Lung (tissue), 12 donors: ENCODE results near the gene LRCH1. TPM values are rescaled to one million over a fixed set of nuclear protein-coding genes. Genes with fewer than 3 reads are reported as not detected.

Experiments used
- ATAC-seq: fragments of 200-7000 bp; cut with Tn5 transposase; one replicate; pipeline ENCODE4 v1.9.1; 2020; ENCODE audit warnings: moderate number of reproducible peaks; ENCODE audit not compliant: insufficient read depth, low FRiP score
- DNase-seq, 3 donors: peaks; one replicate each; pipeline ENCODE4 v3.0.0-alpha.2; 2013 to 2017
- H3K27ac ChIP-seq, 2 donors: one replicate each; pipeline ENCODE4 v1.5.1; 2013; ENCODE audit warnings: mild to moderate bottlenecking in 2 of 2, moderate library complexity in 2 of 2, control low read depth in 1 of 2, inconsistent platforms in 1 of 2, low read depth in 1 of 2, low read length in 1 of 2
- H3K27me3 ChIP-seq, 3 donors: one replicate each; pipeline ENCODE4 v1.5.1; 2013; ENCODE audit warnings: low read length in 2 of 3; ENCODE audit not compliant: control insufficient read depth in 3 of 3, insufficient read depth in 3 of 3
- H3K36me3 ChIP-seq, 4 donors: one replicate each; pipeline ENCODE4 v1.5.1; 2013; ENCODE audit warnings: low read length in 4 of 4, mild to moderate bottlenecking in 1 of 4, moderate library complexity in 1 of 4; ENCODE audit not compliant: control insufficient read depth in 4 of 4, insufficient read depth in 4 of 4
- H3K4me1 ChIP-seq, 5 donors: one replicate each; pipeline ENCODE4 v1.5.1; 2013; ENCODE audit warnings: low read length in 5 of 5, mild to moderate bottlenecking in 2 of 5, moderate library complexity in 1 of 5; ENCODE audit not compliant: control insufficient read depth in 5 of 5, insufficient read depth in 5 of 5
- H3K4me3 ChIP-seq: one replicate; pipeline ENCODE4 v1.5.1; 2013; ENCODE audit warnings: mild to moderate bottlenecking, control low read depth, moderate library complexity
- H3K9ac ChIP-seq, 2 donors: one replicate each; pipeline ENCODE4 v1.5.1; 2013; ENCODE audit warnings: low read length in 2 of 2, control low read depth in 1 of 2; ENCODE audit not compliant: insufficient read depth in 1 of 2
- H3K9me3 ChIP-seq, 4 donors: one replicate each; pipeline ENCODE4 v1.5.1; 2013; ENCODE audit warnings: low read length in 3 of 4, mild to moderate bottlenecking in 1 of 4, moderate library complexity in 1 of 4; ENCODE audit not compliant: control insufficient read depth in 4 of 4, insufficient read depth in 3 of 4
- WGBS, 2 donors: extraction: QIAGEN DNeasy Blood & Tissue Kit; methylation state at CpG; one replicate each; pipeline ENCODE4 v1.1.7; 2013; 5-methylcytosine and 5-hydroxymethylcytosine counted together
- polyA plus RNA-seq, 2 donors: library from polyadenylated mRNA; stranded (reverse); fragments of 200-250 nt; gene quantifications; one replicate each; pipeline ENCODE4 v1.2.1, GENCODE V29; 2013
- total RNA-seq, 2 donors: library from RNA; depleted of rRNA in 1 of 2; stranded (reverse); fragments of >200 nt in 1 of 2; gene quantifications; one replicate each; pipeline ENCODE4 v1.2.1, GENCODE V29; 2014 to 2021
- TF ChIP-seq, protein P1 (sequence below): IDR thresholded peaks from 2 replicates; pipeline ENCODE4 v1.5.1; 2012; ENCODE audit warnings: mild to moderate bottlenecking; ENCODE audit errors: control extremely low read depth, extremely low read depth
- donor health status: control.
- donor health status: control.
- donor health status: Bipolar disorder and iron deficiency.
- donor health status: healthy.
- donor health status: DM: yes; HTN: yes; CAD: no.

The LRCH1 gene
- total and polyA plus RNA-seq, 4 donors = 3.6 to 35.4 (median 13.2) TPM

GRCh38 chr13:46551410-46552302, 1.3 kb upstream of the LRCH1 start:
- DNase-seq = peak; percentile 66 to 79 (median 74)
- Histone ChIP-seq H3K4me3 (peak overlapping the region; percentile 24), H3K9me3 (no peaks in the 10 kb centered on the region), H3K27ac (no peak overlapping the region), H3K9ac (peak overlapping the region in 1 of 2 donors; percentile 82), H3K27me3 (no peaks in the 10 kb centered on the region), H3K36me3 (peaks cover 0 to 4% (median 0%) of the 10 kb centered on the region in 4 donors), H3K4me1 (peaks cover 0 to 26% (median 16%) of the 10 kb centered on the region in 5 donors)
- WGBS, 2 donors = 29 to 40% methylated on average over 22 of the region's 22 CpGs
- no peak for ATAC-seq
- TF ChIP-seq, protein P1, sequence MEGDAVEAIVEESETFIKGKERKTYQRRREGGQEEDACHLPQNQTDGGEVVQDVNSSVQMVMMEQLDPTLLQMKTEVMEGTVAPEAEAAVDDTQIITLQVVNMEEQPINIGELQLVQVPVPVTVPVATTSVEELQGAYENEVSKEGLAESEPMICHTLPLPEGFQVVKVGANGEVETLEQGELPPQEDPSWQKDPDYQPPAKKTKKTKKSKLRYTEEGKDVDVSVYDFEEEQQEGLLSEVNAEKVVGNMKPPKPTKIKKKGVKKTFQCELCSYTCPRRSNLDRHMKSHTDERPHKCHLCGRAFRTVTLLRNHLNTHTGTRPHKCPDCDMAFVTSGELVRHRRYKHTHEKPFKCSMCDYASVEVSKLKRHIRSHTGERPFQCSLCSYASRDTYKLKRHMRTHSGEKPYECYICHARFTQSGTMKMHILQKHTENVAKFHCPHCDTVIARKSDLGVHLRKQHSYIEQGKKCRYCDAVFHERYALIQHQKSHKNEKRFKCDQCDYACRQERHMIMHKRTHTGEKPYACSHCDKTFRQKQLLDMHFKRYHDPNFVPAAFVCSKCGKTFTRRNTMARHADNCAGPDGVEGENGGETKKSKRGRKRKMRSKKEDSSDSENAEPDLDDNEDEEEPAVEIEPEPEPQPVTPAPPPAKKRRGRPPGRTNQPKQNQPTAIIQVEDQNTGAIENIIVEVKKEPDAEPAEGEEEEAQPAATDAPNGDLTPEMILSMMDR = peak; percentile 83

DNA sequence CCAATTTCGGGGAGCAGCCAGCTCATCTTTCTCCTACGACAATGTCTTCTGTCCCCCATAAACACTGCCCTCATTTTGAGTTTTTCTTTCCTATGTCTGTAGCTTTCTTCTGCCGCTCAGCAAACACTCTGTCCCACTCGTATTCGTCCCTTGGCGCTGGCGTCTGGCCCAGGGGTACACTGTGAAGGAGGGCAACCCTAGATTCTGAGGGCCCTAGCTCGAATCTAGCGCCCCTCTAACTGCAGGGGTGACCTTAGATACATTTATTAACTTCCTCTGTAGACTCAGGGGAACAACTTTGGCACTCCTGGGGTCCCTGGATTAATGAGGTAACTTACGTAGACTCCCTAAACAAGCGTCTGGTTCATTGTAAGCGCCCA, 677 bp upstream of the LRCH1 start:
- Histone ChIP-seq H3K27me3 (no peaks in the 10 kb centered on the region), H3K9me3 (no peaks in the 10 kb centered on the region), H3K4me1 (peaks cover 0 to 26% (median 17%) of the 10 kb centered on the region in 5 donors), H3K27ac (no peak overlapping the region), H3K4me3 (peak overlapping the region; percentile 81), H3K9ac (peak overlapping the region; percentile 69 to 82), H3K36me3 (peaks cover 0 to 4% (median 0%) of the 10 kb centered on the region in 4 donors)
- WGBS, 2 donors = 24 to 30% methylated on average over 12 of the region's 12 CpGs
- DNase-seq (peak in 1 of 3 donors; percentile 18), ATAC-seq (no peak)
- TF ChIP-seq, protein P1 = no peak

DNA sequence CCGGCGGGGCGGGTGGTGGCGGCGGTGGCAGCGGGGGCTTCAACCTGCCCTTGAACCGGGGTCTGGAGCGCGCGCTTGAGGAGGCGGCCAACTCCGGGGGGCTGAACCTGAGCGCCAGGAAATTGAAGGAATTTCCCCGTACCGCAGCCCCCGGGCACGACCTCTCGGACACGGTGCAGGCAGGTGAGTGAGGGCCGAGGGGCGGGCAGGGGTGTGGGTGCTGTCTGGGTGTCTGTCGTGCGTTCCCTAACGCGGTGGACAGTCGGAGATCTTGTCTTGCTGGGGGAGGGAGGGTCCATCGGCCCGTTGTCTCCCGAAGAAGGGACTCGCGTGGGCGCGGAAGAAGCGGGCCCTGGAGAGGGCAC, 533 bp downstream of the LRCH1 start:
- H3K4me1 ChIP-seq = peaks cover 0 to 26% (median 17%) of the 10 kb centered on the region in 5 donors
- no peak for ATAC-seq
- peak overlapping the region; percentile 81 for H3K4me3 ChIP-seq
- no peaks in the 10 kb centered on the region for H3K9me3 ChIP-seq
- H3K36me3 ChIP-seq = peaks cover 0 to 4% (median 0%) of the 10 kb centered on the region in 4 donors
- DNase-seq = peak in 1 of 3 donors; percentile 53
- TF ChIP-seq, protein P1 = no peak
- WGBS, 2 donors = 0% methylated on average over 28 to 34 of the region's 34 CpGs
- peak overlapping the region; percentile 61 to 86 for H3K9ac ChIP-seq
- H3K27ac ChIP-seq = peak overlapping the region; percentile 54 to 91
- H3K27me3 ChIP-seq = no peaks in the 10 kb centered on the region
